GM19043 (cell line): Measurements from ENCODE around the gene SKA2.
"Not testable (repeated sequence)": the region's sequence is repeated elsewhere in the genome, so short reads cannot be mapped to it uniquely, and the experiment has no call there.

Experiments
- ATAC-seq: cut with Tn5 transposase; IDR thresholded peaks from one replicate; pipeline ENCODE4 v1.9.1; 2021; ENCODE audit warnings: low read depth; ENCODE audit not compliant: unreplicated experiment

SKA2 gene, protein sequence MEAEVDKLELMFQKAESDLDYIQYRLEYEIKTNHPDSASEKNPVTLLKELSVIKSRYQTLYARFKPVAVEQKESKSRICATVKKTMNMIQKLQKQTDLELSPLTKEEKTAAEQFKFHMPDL

DNA sequence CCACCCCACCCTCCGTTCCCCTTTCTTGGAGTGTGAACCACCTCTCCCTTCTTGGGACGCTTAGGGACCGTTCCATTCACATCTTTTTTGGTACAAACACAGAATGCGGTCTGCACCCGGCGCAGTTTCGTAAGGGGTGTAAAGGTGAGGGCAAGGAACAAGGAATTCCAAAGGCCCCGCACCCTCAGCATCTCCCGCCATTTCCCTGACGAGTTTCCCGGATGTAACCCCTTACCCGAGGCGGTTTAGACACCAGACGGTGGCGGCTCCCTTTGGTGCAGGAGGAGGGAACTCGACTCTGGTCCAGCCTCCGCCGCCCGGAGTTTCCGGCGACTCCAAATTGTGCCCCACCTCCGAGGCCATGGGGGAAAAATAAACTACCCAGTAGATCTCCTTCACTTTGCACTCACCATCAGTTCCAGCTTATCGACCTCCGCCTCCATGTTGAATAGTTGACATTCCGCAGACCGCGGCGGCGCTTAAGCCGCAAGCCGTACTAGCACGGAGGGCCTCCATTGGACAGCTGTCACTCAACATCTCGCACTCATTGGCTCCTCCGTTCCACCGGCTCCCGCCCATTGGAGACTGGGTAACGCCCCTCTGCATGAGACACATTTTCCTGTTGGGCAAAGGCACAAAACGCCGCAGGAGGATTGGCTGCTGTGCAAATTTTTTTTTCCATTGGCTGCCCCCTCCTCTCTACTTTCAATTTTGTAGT lies at the start of gene SKA2:
Gene SKA2 (minus strand): TSS at position 466 of the 718 bp plus-strand sequence. CDS start 23 bp downstream, at position 443.
- ATAC-seq = peak; percentile 73

GRCh38 chr17:59202320-59202719 lies 47.3 kb upstream of the SKA2 start:
- ATAC-seq = no peak

DNA sequence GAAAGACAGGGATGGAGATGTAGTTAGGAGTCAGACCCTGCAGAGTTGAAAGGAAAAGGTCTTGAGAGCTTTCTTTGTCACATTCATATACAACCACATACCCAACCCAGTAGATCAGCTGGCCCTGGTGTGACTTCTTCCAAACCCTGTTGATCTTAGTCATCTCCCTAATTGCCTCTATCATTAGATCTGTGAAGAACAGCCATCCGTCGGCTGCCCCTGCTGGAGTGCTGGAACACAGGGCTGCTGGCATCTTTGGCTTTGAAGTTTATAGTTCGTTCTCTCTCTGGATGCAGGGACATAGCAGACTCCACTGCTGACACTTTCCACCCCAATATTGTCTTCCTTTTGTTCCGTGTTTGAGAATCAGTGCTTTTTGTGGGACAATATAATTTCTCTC lies 44.4 kb upstream of the SKA2 start:
- ATAC-seq = no peak

DNA sequence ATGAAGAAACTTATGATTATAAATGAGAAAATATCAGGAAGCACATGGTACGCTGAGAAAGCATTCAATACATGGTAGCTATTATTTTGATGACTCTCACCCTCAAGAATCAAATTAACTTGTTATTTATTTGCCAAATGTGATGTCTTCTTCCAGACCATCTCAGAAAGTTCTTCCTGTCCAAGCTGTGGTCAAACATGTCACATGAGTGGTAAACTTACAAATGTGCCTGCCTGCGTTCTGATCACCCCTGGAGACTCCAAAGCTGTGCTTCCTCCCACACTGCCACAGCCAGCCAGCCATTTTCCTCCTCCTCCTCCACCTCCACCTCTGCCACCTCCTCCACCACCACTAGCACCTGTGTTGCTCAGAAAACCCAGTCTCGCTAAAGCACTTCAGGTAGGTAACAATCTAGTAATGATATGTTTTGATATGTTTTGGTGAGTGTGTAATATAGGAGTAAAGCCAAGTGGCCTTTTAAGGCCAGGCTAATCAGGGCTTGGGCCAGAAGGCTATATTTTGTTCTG lies 38.4 kb upstream of the SKA2 start:
- no peak for ATAC-seq

- ATAC-seq = no peak
These were observed 35.8 kb upstream of the SKA2 start for GRCh38 chr17:59190806-59191205.

GRCh38 chr17:59186850-59187249 lies 31.9 kb upstream of the SKA2 start:
- no peak for ATAC-seq

- ATAC-seq = no peak
These were observed 31.0 kb upstream of the SKA2 start for GRCh38 chr17:59185997-59186396.

- no peak for ATAC-seq
These were observed 26.5 kb upstream of the SKA2 start for GRCh38 chr17:59181481-59181880.

DNA sequence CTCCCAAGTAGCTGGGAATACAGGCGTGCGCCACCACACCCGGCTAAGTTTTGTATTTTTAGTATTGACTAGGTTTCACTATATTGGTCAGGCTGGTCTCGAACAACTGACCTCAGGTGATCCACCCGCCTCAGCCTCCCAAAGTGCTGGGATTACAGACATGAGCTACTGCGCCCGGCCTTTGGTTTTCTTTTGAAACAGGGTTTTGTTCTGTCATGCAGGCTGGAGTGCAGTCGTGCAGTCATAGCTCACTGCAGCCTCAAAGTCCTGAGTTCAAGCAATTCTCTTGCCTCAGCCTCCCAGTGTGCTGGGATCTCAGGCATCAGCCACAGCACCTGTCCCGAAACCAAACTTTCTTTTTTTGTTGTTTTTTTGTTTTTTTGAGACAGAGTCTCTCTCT lies 25.6 kb upstream of the SKA2 start:
- ATAC-seq = no peak

- not testable (repeated sequence) for ATAC-seq
These were observed 24.6 kb upstream of the SKA2 start for GRCh38 chr17:59179601-59180000.

DNA sequence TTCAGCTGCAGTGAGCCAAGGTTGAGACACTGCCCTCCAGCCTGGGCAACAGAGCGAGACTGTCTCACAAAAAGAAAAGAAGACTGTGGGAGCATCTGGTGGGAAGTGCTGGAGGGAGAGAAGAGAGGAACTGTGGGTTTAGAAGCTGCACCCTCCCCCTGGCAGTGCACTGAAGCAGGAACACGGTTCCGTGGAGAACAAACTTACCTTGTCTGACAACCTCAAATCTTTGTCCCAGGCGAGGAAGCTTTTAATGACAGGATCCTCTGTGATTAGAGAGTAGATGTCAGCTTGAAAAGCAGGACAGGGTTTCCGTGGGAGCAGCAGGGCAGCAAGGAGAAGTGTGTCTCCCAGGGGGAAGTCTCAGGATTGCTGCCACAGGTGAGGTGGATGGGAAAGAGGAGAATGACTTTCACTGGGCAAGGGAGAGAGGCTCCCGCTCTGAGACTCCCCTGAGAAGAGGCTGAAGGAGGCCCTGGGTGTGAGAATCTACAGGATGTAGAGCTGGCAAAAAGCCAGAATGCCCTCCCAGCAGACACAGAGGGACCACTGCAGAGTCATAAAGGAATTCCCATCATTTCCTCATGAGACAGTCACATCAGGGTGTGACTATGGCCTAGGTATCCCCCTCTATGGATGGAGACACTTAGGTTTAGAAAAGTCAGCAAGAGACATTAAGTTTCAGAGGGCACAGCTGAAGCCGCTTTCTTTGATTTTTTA lies 23.4 kb upstream of the SKA2 start:
- ATAC-seq = no peak

GRCh38 chr17:59175076-59175475 lies 20.1 kb upstream of the SKA2 start:
- no peak for ATAC-seq

DNA sequence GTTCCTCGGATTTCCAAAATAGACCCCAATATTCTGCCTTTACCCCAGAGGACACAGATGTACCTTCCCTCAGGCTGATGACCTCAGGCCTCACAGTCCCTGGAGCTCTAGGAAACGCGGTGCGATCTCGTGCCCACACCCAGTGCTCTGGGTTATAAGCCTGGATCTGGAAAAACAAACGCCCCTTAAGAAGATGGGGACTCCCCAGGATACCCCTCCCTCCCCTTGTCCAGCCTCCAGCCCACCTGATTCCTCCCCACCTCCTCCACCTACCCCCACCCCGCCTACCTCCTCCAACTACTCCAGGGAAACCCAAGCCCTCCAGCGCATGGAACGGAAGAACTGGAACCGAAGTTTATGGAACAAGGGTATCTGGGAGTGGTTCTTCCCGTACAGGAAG lies 19.7 kb upstream of the SKA2 start:
- ATAC-seq = no peak

- ATAC-seq = no peak
These were observed 17.5 kb upstream of the SKA2 start for GRCh38 chr17:59172436-59173004.

GRCh38 chr17:59167571-59168001 lies 12.6 kb upstream of the SKA2 start:
- no peak for ATAC-seq

GRCh38 chr17:59165933-59166342 lies 11.0 kb upstream of the SKA2 start:
- ATAC-seq = no peak

DNA sequence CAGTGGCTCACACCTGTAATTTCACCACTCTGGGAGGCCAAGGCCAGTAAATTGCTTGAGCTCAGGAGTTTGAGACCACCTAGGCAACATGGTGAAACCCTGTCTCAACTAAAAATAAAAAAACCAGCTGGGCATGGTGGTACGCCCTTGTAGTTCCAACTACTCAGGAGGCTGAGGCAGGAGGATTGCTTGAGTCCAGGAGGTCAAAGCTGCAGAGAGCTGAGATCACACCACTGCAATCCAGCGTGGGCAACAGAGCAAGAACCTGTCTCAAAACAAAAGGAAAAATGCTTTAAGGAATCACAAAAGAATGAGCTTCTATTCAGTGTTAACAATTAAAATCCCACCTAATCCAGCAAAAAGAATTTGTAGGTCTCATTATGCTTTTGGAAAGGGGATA lies 6.5 kb upstream of the SKA2 start:
- ATAC-seq = no peak

DNA sequence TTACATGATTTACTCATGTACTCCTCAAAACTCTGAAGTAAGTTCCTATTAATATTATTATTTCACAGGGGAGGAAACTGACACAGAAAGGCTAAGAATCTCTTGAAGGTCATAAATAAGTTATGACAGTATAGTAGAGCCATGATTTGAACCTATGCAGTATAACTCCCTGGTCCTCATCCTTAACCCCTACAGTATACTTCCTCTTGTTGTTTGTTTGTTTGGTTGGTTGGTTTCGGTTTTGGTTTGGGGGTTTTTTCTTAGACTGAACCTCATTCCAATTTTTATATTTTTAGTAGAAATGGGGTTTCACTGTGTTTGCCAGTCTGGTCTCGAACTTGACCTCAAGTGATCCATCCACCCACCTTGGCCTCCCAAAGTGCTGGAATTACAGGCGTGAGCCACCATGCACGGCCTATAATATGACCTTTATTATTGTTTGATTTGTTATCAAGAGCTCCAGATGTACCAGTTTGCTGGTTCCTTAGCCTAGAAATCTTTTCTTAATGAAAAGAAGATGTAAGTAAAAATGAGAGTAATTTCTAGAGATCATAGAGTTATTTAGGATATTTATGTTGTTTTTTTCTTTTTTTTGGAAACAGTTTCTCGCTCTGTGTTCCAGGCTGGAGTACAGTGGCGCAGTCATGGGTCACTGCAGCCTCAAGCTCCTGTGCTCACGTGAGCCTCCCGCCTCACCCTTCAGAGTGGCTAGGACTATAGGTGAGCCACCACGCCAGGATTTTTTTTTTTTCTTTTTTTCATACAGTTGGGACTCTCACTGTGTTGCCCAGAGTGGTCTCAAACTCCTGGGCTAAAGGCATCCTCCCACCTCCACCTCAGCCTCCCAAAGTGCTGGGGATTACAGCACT lies 5.4 kb upstream of the SKA2 start:
- ATAC-seq = no peak

GRCh38 chr17:59155439-59156177 lies 622 bp upstream of the SKA2 start, which contains the start of gene PRR11:
Gene PRR11 (plus strand): TSS chr17:59155746. CDS start chr17:59169753, 14,007 bp downstream.
- peak; percentile 85 for ATAC-seq
